SIG-M5 treated with dmso at 0.1 percent for 504 hours (cell line): Measurements from ENCODE around the gene GPR137B.
A peak's percentile ranks its signal among the peaks of the same experiment; 100 is the strongest.

Experiments used
- DNase-seq: peaks from one replicate; lab custom pipeline; 2025; ENCODE audit not compliant: unreplicated experiment; lab: John Stamatoyannopoulos, UW

The GPR137B gene

DNA sequence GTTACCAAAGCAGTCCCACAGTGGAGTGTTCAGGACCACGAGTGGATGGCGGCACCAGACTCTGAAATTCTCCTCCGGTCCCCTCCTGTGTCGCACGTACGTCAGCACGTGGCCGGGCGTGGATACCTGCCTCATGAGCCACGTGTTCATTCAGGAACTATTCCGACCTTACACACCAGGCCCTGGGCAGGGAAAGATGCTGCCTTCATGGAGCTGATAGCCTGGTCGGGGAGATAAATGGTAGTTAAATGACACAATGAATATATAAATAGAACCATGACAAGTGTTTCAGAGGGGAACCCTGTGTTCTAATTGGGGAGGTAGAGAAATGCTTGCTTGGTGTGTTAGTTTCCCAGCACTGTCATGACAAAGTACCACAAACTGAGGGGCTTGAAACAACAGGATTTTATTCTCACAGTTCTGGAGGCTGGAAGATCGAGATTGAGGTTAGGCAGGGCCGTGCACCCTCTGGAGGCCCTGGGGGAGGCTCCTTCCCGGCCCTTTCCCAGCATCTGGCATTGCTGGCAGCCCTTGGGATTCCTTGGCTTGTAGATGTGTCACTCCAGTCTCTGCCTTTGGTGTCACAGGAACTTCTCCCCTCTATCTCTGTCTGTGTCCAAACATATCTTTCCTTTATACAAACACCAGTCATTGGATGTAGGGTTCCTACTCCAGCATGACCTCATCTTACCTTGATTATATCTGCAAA lies 28.9 kb upstream of the GPR137B start:
- no peak for DNase-seq

DNA sequence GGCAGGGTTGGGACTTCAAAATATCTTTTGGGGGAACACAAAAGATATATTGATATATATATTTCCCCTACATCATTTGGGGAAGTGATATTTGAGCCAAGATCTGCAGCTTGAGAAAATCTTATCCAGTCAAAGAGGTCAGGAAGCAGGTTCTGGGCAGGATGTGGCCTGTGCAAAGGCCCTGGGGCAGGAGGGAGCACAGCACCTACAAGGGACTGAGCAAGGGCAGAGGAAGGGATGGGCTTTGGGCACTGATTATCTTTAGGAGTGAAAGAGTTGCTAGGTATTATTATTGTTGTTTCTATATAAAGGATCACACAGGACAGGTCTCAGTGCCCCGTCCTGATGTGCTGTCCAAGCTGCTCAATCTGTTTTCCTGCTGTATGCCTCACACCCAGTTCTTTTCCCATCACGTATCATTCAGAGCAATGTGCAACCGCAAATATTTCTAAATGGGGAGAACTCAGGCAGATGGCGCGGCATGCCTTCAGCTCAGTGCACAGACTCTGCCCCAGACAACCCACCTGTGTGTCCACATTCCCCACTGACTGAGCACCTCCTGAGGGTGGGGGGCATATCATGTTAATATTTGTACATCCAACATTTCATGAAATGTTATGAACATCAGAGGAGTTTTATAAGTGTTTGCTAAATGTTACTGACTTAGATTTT lies 28.1 kb upstream of the GPR137B start:
- no peak for DNase-seq

DNA sequence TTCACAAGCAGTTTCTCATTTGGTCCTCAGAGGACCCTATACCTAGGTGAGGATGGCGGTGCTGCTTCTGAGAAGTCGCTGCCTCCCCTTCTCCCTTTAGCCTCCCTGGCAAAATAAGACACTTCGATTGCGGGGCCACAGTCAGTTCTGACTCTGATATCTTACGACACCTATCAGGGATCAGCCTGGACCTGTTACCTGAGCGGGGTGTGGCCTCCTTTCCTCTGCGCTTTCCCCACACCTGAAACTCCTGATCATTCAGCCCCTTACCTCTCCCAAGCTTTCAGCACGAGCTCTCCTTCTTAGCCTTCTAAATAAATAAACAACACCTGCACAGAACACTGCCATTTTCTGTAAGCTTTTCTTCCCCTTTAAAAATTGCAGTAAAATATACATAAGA lies 24.6 kb upstream of the GPR137B start:
- no peak for DNase-seq

DNA sequence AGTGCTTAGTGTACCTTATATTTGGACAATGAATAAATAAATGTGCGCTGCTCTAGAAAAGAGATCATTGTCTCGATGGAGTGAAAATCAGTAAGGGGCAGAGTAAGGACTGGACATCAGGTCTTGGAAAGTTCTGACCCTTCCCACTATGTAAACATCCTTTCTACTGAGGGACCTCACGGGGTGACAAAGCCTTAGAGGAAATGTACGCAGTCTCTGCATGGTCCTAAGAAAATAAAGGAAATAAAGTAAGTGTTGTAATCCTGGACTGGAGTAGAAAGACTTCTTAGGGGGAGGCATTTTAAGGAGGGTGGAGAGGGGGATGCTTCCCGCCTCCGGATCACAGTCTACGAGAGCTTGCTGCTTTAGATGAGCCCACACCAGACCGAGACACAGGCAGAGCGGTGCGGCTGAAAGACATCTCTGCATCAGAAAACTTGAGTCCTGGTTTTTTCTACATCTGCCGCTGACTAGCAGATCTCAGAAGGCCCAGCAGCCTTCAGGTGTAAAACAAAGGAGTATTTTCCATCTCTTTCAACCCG lies 22.3 kb upstream of the GPR137B start:
- DNase-seq, result no peak

DNA sequence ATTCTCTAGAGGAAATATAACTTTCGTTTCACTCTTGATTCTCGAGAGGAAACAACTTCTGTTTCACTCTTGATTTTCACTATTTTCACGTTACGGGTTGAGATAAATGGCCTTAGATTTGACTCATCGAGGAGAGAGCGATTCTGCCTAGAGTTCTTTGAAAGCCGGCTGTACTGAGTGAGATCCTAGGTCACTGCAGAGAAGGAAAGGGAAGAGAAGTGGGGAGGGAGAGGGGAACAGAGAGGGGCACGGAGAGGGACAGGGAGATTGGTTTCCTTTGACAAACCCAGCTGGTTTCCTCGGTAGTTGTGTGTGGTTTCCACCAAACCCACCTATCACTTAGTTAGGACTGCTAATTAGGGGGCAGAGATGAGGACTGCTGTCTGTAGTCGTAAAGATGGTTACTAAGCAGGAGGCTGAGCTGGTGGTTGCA lies 21.6 kb upstream of the GPR137B start:
- DNase-seq, result no peak

DNA sequence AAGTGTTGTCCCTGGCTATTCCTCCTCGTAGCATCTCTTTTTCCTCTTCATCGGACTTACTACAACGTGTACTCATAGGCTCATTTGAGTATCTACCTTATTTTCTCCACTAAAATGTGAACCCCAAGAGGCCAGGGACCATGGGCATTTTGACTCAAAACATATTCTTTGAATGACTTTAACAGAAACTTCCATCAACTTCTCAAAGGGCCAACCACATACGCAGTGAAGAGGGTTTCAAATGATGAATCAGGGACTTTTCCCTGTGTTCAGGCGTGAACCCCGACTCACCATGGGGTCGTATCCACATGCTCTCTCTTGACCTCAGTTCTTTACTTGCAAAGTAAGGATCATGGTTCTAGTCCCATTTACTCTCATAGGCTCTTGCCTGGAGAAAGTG lies 20.2 kb upstream of the GPR137B start:
- DNase-seq, result no peak

DNA sequence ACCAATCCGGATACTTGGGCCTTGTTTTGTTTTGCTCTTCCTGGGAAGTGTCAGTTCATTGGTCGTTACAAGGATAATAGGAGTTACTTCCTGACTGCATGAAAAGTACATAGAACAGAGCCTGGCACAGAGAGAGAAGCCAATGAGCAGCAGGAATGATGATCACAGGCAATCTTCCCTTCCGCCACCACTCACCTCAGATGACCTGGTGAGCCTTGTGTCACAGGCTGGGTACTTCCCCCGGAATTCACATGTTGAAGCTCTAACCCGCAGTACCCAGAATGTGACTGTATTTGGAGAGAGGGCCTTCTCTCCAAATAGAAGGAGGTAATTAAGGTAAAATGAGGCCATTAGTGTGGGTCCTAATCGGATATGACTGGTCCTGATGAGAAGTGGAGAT lies 18.8 kb upstream of the GPR137B start:
- no peak for DNase-seq

DNA sequence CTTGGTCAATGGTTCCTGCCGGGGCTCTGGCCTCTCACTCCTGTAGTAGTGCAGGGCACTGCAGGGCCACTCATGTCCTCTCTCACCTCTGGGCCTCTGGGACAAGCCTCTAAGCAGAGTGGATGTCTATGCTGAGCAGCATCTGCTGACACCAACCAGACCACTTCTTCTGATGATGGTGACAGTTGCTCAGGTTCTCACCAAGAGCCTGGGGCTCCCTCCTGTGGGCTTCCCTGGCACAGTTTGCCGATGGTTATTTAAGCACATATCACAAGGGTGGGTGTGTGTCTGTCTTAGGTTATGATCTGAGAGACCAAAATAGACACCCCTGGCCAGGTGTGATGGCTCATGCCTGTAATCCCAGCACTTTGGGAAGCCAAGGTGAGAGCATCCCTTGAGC lies 17.4 kb upstream of the GPR137B start:
- DNase-seq, result peak; percentile 33

DNA sequence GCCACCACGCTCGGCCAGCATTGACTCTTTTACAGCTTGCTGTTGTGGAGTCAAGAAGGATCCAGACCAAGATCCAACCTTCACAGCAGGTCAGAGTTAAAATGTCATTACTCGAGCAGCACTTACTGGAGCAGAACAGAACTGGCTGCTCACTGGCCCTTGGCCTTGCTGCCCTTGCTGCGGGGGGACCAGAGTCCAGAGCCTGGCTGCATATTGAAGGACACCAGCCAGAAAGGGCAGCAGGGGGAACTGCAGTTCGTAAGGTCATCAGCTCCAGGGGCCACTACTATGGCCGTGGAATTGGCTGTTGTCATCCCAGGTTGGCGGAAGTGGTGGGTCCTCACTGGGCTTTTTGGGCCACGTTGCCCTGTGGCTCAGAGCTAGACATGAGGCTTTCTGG lies 15.3 kb upstream of the GPR137B start:
- no peak for DNase-seq

DNA sequence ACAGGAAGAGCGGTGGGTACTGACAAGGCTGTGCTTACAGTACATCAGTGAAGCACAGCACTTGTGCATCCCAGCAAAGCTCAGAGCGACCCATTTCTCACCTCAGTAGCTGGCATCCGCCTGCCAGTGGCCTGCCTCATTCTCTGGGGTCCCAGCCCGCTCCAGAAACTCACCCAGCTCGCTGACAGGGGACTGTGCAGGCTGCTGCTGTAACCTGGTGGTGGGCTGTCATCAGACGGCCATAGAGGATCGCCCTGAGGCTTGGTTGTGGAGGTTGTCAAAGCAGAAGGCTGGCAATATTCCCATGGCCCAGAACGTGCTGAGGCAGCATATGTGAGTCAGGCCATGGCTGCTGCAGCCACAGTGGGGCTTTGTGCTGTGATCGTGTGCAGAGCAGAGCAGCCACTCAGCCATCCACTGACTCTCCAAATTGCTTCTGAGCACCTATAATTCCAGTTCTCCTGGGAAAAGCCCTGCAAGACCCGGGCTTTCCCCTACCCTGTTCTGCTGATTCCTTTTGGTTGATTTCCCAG lies 13.6 kb upstream of the GPR137B start:
- DNase-seq, result no peak

DNA sequence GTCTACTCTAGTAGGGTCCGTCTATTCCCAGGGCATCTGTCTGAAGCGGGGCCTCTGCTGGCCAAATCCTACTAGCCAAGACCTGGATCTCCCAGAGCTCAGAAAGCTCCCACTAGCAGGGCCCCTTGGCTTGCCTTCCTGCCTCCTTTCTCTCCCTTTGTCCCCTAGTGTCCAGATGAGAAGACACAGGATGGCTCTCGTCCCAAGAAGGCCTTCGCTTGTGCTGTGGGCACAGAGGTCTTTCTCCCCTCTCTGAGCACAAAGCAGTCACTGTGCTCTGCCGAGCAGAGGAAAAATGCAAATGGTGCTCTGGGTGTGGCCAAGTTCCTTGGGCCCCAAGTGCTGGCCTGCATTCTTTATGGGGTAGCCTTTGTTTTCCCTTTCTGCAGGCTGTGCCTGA lies 13.0 kb upstream of the GPR137B start:
- DNase-seq, result no peak

DNA sequence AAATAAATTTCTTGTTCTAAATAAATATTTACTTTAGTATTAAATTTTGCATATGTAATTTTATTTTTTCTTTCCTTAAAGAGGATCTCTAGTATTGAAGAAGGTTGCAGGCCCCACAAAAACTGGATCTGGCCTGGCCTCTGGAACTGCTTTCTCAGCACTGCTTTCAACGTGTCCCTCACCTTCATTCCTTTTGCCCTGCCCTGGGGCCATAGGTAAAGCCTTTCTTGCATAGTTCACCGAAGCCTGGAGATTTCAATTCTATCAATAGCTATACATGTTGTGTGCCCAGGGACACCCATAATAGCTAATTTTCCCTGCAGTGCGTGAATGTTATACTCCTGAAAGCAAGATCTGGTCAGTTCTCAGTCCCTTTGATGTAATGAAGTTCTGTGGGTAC lies 12.0 kb upstream of the GPR137B start:
- no peak for DNase-seq

DNA sequence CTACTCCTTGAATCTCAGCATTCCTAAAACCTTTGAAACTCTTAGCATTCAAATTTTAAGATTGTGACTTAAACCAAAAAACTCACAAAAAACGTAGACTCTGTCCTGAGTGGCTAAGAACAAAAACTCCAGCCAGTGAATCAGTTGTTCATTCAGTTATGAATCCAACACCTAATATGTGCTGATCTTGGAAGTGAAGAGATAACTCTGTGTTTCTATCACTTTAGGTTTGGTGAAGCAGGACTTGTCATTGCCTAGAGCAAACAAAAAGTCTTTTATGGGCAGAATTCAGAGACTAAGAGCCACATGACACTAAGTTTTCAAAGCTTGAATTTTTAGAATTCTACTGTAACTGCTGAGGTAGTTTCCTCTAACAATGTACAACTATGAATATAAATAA lies 10.4 kb upstream of the GPR137B start:
- DNase-seq, result no peak

DNA sequence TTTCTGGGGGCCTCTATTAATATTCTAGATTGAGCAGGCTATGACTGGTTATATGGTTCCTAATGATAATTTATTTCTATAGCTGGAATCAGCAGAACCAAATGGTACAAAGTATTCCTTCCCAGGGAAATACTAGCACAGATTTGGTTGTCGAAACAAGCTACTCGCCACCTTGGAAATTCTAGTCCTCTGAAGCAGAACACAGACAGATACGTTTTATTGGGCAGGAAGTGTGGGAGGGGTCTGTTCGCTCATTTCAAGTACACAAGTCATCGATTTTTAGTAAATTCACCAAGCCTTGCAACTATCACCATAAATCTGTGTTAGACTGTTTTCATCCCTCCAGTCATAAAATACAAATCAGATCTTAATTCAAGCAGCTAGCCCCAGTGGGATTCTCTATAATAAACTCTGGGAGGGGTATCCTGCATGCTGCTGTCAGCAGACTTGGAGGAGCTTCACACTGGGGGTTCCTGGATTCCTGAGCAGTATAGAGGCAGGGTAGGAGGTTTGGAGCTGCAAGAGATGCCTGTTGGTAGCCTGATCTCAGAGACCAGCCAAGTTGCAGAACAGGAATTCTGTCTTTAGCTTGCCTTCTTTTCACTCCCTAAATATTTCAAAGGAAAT lies 9.8 kb upstream of the GPR137B start:
- DNase-seq, result no peak

DNA sequence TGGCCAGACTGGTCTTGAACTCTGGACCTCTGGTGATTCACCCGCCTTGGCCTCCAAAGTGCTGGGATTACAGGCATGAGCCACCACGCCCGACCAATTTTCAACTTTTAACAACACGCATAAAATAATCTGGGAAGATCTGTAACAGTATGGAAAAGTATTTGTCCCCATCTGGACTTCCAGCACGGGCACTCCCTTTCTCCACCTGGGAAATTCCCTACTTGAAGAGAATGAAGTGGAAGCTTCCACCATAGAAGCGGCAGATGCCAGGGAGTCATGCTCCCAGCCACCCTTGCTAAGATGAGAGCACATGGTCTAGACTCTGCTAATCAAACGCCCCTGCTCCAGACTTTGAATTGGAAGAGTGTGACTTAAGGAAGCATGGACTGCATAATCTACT lies 9.0 kb upstream of the GPR137B start:
- no peak for DNase-seq

DNA sequence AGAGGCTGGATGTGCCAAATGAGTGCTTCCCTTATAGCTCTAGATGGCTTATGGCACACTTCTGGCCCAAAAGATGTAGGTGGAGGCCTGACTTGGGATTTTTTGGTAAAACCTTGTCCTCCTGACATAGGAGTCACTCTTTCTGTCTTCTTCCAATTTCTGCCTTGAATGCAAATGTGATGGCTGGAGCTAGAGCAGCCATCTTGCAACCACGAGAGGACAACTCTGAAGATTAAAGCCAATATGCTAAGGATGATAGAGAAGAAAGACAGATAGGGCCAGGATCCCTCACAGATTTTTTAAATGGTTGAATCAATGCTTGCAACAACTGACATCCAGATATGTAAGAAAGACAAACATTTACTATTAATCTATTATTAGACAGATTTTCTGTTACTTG lies 8.5 kb upstream of the GPR137B start:
- no peak for DNase-seq

DNA sequence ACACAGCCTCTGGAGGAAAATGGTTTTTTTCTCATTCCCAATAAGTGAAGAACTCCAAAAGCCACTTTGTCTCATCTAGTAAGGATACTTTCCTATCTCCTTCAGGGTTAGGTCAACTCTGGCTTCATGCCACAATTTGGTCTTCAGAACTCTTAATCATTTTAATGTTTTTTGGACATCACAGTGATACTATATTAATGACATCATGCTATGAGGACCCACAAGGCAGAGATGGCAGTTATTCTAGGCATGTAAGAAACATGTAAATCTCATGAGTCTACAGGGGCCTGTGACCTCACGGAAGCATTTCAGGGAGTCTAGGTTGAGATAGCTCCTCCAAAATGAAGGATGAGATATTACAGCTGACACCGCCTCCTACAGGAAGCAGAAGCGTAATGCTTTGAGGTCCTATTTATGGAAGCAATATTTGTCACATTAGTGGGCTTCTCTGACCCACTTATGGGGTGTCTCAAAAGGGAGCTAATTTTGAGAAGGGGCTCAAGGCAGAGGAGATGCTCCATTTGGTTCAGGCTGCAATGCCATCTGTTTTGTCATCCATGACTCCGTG lies 5.0 kb upstream of the GPR137B start:
- no peak for DNase-seq

DNA sequence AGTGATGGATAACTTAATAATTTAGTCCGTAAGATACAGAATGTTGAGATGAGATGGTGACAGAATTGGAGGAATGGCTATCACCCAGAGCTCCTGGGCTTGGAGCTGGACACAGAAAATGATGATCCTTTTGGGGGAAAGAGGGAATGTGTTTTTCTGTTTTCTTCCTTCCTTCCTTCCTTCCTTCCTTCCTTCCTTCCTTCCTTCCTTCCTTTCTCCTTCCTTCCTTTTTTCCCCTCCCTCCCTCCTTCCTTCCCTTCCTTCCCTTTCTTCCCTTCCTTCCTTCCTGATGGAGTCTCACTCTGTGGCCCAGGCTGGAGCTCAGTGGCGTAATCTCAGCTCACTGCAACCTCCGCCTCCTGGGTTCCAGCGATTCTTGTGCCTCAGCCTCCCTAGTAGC lies 2.8 kb upstream of the GPR137B start:
- DNase-seq, result no peak

DNA sequence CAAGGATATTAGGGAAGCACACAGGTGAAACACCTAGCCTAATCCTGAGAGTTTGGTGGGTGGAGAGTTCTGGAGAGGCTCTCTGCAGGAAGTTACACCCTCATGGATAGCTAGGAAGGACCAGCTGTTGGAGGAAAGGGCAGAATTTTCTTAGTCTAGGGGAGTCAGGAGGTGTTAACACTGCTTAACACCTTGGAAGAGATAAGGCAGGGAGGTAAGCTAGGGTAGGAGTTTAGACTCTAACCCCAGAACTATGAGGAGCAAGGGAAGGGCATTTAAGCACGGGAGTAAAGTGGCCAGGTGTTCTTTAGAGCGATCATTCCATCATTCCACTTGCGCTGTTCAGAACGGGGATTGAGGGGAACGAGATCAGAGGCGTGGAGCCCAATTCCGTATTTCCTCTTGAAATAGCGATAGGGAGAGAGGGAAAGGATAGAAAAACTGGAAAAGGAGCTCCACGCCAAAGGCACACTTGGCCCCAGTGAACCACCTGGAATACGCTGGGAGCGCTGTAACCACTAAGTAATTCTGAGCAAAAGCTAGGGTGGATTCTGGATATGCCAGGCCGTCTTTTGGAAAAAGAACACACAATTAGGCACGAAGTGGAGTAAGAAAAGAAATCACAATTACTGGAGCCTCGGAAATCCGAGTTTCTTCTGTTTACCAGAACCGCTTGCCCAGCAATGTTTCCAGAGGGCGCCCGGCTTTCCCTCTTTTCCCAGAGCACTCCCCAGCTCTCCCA lies 1.5 kb upstream of the GPR137B start:
- DNase-seq, result no peak

DNA sequence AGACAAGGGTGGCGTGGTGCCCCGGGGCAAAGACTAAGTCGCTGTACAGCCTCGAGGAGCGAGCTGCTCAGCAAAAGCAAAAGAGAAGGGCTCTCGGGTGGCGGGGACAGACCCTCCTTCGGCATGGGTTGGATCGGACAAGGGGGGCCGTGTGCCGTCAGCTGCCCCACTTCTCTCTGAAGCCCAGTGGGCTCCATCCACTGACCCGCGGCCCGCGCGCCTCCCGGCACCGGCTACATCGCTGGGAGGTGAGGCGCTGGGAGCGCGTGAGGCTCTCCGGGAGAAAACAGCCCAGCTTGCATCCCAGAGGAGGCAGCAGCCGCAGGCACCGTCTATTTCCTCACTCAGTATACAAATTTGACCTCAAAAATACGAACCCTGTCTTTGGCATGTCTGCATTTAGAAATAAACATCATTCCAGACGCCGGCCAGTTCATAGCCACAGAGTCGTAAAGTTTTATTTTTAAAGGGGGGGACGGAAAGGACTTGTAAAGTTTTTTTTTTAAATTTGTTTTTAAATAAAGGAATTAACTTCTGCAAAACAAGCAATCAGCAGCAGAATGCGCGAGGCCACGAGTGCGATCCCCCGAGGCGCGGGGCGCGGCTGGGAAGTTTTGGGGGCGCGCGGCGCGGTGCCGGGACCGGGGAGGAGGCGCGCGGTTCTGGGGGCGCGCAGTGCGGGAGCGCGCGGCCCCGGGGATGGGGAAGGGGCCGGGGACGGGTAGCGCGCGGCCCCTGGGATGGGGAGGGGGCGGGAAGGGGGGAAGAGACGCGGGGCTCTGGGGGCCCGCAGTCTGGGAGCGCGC lies 689 bp upstream of the GPR137B start:
- DNase-seq, result peak; percentile 47
